Measurements from ENCODE around the gene SPATA13. TPM values are rescaled to one million over a fixed set of nuclear protein-coding genes. Genes with fewer than 3 reads are reported as not detected.

Gene SPATA13
- total RNA-seq, 1 experiment from 2014 or later, result 2.9 TPM

DNA sequence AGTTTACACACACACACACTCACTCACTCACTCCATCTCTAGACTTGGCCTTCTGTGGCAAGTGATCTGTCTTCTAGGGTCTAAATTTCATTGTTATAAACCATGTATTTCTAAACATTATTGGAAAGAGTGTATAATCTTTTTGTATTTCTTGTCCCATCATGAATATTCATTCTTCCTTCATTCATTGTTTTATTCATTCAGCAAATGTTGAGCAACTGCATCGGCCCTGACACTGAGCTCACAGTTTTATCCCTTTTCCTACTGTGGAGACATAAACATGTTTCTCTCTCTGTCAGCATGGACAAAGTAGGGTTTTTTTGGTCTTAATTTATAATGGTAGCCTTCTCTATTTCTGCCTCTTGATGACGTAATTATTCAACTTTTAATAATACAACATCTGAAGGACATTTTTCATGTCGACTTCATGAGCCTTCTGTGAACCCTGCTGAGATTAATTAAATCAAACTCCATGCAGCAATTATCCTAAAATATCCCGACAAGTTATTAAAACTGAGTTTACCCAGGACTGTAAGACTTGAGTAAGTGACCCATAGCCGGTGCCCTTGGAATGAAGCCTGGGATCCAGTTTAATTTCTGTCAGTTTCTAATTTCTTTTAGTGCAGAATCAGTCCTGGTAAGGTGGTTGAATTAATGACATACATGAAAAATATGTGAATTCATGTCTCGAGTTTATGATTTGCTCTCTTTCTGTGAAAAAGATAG is 7.3 kb downstream of the SPATA13 start:
- DNase-seq (ENCODE audit: low read depth), result no peak

DNA sequence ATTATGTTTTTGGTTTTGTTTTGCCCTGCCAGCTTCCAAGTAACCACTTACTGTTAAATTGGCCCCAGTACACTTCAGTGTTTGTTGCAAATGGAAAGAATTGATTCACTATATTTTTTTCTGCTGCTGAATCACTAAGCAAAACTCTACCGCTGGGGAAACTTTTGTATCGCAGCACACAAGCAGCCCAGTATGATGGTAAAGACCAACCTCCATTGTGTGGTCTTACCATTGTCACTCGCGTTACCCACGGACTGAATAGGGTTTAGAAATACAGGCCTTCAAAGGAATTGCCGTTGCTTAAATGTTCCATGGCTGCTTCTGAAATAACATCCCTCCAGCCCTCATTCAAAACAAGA is 7.9 kb downstream of the SPATA13 start:
- DNase-seq (ENCODE audit: low read depth), result no peak

DNA sequence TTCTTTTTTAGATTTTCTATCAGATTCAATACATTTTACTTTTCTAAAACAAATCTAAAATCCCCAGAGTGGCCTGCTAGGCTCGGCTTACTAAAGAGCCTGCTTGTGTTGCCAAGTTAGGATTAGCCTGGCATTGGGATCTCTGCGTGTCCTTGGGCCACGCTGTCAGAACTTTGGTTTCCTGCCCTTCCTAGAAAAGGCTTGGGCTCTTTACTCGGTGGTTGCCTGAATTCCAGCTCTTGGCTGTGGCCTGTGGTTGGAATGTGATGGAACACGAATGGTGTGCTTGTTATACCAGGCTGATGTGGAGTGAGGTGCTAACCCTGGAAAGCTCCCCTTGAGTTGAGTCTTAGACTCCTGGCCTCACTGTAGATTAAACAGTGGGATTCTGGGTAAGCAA is 8.5 kb downstream of the SPATA13 start:
- no peak for DNase-seq (ENCODE audit: low read depth)

DNA sequence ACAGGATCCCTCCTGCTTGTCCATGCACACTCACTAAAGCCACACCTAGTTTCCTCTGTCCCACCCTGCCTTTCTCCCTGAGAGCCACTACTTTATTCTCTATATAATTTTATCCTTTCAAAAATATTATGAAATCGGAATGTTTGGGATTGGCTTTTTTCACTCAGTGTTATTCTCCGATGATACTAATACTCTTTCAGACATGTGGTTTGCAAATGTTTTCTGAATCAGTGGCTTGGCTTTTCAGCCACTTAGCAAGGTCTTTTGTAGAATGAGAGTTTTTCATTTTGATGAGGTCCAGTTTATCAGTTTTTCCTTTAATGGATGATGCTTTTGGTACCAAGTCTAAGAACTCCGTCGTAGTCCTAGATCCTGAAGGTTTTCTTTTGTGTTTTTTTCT is 11.6 kb downstream of the SPATA13 start:
- no peak for DNase-seq (ENCODE audit: low read depth)

DNA sequence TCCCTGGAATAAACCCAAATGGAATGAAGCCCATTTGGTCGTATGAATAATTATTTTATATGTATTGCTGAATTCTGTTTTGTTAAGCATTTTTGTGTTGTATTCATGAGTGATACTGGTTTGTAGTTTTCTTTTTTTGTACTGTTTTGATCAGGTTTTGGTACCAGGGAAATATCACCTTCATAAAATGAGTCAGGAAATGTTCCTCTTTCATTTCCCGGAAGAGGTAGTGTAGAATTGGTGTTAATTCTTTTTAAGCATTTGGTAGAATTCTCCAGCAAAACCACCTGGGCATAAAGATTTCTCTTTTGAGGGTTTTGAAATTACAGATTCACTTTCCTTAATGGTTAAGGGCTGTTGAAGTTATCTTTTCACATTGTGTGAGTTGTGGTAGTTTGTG is 13.3 kb downstream of the SPATA13 start:
- DNase-seq (ENCODE audit: low read depth), result no peak

DNA sequence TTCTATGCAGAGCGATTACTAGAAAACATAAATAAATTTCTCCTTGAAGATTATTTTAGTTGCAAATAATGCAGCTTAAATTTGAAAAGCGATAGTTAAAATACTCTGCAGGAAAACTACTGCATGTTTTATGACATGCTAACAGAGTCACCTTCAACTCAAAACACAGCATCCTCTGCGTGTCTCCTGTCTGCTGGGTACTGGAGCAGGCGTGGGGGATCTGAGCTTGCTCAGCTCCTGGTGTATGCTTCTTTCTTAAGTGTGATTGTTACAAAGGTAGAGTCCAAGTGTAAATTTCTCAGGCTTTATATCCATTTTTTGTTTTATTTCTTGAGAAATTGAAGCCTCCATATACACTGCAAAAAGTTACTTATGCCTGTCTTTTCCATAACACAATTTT is 15.3 kb downstream of the SPATA13 start:
- no peak for DNase-seq (ENCODE audit: low read depth)

DNA sequence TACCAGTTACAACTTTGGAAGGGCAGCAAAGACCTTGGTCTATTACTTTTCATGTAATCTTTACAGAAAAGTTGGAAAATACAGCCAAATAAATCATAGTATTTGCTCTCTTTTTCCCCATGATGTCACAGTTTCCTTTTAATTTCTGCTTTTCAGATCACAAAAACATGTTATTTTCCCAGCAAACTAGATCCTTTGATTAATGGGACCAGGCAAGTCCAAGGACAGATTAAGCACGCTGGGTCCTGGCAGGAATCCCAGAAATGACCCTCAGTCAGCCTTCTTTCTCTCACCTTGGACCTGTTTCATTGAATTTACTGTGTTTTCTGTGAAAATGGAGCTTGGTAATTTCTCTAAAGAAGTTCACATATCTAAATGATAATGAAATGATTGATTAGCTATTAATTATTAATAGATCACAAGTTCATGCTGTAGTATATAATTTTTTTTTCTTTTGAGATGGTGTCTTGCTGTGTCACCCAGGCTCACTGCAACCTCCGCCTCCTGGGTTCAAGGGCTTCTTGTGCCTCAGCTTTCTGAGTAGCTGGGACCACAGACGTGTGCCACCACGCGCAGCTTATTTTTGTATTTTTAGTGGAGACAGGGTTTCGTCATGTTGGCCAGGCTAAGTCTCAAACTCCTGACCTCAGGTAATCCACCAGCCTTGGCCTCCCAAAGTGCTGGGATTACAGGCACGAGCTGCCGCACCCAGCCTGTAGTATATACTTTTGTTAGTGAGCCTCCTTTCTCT is 16.0 kb downstream of the SPATA13 start:
- DNase-seq (ENCODE audit: low read depth), result no peak

DNA sequence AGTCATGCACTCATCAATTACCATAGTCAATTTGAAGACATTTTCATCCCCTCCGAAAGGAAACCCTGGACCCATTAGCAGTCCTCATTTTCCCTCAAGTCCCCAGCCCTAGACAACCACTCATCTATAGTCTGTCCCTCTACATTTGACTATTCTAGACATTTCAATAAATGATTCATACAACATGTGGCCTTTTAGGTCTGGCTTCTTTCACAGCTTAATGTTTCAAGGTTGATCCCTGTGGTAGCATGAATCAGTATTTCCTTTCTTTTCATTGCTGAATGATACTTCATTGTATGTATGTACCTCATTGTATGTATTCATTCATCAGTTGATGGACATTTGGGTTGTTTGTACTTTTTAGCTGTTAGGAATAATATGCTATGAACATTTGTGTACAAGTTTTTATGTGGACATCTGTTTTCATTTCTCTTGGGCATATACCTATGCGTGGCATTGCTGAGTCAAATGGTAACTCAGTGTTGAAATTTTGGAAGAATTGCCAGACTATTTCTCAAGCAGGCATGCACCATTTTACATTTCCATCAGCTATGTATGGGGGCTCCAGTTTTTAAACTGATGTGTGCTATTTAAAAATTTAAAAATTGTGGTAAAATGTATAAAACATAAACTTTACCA is 18.4 kb downstream of the SPATA13 start:
- no peak for DNase-seq (ENCODE audit: low read depth)

DNA sequence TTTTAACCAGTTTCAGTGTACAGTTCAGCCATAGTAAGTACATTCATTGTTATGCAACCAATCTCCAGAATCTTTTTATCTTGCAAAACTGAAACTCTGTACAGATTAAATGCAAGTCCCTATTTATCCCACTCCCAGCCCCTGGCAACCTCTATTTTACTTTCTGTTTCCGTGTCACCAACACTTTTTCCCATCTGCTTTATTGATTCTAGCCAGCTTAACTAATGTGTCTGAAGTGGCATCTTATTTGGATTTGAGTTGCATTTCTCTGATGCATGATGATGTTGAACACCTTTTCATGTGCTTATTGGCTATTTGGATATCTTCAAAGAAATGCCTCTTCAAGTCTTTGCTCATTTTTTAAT is 18.9 kb downstream of the SPATA13 start:
- DNase-seq (ENCODE audit: low read depth), result no peak

DNA sequence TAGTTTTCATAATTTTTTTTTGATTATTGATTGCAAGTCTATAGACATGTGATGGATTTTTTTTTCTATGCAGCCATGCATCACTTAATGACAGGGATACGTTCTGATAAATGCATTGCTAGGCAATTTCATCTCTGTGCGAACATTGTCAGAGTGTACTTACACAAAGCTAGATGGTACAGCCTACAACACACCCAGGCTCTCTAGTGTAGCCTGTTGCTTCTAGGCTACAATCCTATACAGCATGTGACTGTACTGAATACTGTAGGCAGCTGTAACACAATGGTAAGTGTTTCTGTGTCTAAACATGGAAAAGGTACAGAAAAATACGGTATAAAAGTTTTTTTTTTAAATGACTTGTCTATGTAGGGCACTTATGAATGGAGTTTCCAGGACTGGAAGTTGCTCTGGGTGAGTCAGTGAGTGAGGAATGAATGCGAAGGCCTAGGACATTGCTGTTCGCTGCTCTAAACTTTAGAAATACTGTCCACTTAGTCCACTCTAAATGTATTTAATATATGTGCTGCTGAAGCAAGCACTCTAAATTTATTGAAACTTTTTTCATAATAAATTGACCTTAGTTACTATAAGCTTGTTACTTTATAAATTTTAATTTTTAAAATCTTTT is 20.3 kb downstream of the SPATA13 start:
- no peak for DNase-seq (ENCODE audit: low read depth)

DNA sequence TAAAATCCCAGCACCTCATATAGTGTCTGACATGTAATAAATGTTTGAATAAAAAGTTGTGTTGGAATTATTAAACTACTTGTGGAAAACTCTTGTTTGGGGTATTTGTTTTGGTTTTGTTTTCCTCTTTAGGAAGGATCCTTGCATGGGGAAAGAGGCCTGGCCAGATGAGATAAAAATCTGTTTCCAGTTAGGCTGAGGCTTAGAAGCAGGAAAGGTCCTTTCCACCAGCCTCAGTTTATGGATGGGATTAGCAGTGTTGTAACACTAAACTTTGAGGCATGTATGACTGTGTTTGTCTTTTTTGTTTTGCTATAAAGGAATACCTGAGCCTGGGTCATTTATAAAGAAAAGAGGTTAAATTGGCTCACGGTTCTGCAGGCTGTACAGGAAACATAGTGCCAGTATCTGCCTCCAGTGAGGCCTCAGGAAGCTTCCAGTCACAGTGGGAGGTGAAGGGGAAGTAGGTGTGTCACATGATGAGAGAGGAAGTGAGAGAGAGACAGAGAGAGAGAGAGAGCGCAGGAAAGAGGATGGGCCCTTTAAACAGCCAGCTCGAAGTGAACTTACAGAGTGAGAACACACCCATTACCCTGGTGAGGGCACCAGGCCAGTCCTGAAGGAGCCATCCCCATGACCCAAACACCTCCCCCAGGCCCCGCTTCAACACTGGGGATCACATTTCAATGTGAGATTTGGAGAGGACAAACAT is 21.6 kb downstream of the SPATA13 start:
- no peak for DNase-seq (ENCODE audit: low read depth)

DNA sequence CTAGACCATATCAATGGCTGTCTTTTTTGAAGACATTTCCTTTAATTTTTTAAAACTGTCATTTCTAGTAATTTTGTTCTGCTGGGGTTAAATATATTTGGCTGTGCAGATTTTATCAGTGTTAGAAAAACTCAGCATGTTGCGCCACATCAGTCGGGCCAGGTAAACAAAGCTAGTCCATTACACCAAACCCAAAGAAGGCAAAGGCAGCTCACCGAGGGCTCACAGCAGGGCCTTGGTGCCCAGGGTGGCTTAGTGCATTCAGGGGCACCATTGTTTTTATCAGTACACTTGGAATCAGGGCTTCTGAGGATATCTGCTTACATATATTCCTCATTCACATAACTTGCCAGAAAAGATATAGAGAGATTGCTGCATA is 22.2 kb downstream of the SPATA13 start:
- no peak for DNase-seq (ENCODE audit: low read depth)

DNA sequence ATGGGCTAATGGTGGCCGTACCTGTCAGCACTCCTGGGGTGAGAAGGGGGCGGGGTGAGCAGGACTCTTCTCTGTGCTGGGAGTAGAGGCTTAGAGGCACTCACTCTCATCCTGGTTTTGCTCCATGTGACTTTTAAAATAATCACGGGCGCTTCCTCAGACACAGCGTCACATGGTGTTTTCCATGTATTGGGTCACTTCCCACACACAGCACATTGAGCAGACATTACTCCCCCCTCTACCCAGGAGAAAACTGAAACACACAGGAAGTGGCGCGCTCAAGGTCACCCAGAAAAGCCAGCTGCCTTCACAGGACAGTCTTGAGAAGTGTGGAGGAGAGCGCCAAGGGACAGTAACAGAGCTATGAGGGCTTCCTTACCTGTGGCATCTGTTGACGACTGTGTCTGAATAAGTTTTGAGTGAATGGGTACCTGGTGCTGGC is 23.2 kb downstream of the SPATA13 start:
- no peak for DNase-seq (ENCODE audit: low read depth)

DNA sequence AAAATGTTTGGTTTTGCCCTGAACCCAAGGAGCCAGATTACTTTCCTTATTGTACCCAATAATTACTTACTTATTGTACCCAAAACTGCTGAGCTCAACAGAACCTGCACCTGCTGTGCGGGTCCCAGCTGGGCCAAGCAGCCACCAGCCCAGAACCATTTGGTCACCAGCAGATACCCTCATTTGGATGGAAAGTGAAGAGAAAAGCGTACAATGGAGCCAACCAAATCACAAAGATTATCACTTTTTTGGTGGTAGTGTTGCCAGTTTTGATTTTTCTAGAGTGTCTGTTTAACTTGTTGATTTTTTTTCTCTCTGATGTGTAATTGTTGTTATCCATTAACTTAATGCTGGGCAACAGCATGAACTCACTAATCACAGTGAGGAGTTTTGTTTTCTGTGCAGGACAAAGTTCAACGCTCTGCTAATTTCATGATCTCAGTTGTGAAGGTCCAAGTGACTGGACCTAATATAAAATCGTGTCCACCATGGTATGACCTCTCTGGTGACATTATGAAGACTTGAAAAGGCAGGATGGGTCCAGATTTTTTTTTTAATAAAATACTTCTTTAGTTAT is 23.8 kb downstream of the SPATA13 start:
- DNase-seq (ENCODE audit: low read depth), result no peak

DNA sequence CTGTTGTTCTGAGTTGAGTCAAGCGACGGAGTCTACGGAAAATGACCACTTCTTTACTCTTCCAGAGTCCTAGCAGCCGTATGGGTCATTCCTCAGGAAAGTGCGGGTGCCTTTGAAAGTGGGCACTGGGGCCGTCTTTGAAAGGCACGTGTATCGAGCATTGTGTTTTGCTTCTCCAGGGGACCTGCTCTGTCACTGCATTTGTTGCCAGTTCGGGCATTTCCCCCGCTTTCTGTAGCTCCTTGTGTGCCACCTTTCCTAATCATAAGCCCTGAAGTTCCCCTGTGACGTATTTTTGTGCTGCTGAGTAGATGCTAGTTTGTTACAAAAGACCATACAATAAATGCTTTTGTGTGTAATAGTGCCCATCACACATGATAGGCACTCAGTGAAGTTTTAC is 24.4 kb downstream of the SPATA13 start:
- DNase-seq (ENCODE audit: low read depth), result no peak

DNA sequence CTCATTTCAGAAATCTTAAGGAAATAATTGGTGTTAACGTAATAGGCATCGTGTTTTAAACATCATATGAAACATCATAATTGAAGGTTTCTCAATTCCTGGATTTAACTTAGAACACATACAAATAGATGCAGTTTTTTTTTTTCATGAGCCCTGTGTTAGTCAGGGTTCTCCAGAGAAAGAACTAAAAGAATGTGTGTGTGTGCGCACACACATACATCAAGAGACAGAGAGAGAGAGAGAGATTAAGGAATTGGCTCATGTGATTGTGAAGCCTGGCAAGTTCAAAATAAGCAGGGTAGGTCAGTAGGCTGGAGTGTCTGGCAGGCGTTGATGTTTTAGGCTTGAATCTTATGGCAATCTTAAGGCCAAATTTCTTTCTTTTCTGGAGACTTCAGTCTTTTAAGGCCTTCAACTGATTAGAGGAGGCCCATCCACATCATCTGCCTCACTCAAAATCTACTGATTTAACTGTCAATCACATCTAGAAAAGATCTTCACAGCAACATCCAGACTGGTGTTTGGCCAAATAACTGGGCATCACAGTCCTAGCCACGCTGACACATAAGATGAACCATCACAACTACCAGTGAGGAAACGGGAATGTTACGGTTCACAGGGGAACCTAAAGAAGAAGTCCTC is 25.2 kb downstream of the SPATA13 start:
- DNase-seq (ENCODE audit: low read depth), result no peak

DNA sequence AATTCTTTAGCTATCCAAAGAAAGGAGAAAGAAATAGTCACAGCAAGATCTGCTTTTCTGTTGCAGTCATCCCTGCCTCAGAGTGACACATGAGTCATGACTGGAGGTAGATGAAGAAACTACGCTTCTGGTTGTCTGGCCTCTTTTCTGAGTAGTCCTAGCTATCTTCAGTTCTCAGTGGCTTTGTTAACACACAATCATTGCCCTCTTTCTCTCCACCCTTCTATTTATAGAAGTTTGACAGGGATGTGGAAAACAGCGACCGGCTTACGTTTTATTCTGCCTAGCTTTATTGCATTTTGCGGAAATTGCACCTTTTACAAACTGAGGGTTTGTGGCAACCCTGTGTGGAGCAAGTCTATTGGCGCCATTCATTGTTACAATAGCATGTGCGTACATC is 26.7 kb downstream of the SPATA13 start:
- DNase-seq (ENCODE audit: low read depth), result no peak

DNA sequence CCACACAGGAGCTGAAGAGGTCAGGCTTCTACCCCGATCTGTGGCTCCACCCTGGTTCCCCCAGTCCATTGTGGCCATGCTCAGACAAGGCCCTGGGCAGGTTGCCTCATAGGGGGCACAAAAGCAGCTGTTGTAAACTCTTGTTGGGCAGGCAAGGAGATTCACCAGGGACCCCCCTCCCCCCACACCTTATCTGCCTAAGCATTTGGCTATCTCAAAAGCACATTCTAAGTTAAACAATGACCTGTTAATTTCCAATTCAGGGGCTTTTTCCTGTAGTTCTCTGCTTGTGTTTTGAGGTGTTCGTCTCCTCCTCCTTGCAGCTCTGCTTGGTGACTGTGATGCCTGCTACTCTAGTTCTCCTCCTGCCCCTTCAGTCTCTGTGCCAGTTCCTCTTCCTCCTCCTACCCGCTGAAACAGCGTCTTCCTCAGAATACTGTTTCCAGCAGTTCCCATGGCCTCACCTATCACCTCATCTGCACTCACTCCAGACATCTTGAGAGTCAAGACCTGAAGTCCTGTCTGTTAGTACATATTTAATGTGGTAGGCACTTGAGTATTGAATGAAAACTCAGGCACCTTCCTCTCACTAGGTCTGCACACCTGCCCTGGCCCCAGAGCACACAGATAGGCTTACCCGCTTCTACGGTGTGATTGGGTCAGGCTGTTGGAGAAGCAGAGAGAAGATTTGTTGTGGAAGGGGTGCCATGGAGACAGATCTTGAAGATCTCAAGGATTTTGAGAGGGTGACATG is 31.7 kb downstream of the SPATA13 start:
- DNase-seq (ENCODE audit: low read depth), result no peak

DNA sequence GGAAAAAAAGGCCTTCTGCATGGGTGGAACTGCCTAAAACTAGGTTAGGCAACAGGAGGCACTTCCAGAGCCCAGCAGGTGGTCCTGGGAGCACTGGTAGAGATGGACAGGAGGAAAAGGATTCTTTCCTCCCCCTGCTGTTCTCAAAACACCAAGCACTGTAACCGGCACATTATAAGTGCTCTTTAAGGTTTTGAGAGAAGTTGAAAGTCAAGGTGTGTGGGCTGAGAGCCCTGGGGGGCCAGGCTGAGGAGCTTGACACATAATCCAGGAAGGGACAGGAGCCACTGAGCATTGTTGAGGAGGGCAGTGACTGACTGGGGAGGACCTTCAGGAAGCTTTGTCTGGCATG is 32.3 kb downstream of the SPATA13 start:
- DNase-seq (ENCODE audit: low read depth), result no peak

DNA sequence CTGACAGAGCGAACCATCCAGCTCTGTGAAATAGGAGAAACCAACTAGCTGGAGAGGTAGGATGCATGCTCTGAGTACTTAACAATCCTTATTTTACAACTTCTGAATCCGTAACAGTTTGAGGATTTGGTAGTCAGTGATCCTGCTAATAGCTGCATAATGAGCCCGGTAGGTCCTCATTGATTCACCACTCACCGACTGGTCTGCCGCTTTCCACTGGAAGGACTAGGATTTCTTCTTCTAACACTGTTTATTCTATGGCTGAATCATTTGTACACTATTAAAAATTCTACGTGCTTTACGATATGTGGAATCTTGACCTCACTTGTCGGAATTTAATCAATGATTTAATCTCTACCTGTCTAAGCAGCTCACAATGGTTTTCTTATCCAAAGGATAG is 33.9 kb downstream of the SPATA13 start:
- DNase-seq (ENCODE audit: low read depth), result no peak

DNA sequence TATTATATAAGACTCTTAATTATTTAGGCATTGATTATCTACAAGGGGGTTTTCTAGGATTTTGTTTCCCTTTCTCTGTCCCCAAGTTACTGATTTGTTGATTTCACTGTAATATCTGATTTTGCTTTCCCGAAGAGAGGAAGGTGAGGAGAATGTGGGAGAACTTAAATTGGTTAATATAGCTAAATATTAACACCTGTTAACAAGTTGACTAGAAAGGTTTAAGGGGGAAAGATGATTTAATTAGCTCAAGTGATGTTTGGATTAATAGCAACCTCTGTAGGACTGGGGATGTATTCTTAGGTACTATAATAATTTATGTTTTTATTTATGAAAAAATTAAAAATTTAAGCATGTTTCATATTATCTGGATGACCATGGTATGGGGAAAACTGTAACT is 35.1 kb downstream of the SPATA13 start:
- DNase-seq (ENCODE audit: low read depth), result no peak
